A673 (cell line): Measurements from ENCODE around the gene GLI3. TPM values are rescaled to one million over a fixed set of nuclear protein-coding genes. Genes with fewer than 3 reads are reported as not detected.

ENCODE experiments used
- BruUV-seq: library from RNA; stranded (reverse); fragments of 400-500 nt; replicated peaks from 2 replicates; lab custom pipeline; 2021; lab: Mats Ljungman, UMichigan
- CTCF ChIA-PET: fragments of 300-600 bp; sonication (Branson Sonifier 250); formaldehyde crosslinking; loops from one replicate; lab custom pipeline; 2022; ENCODE audit warnings: antibody characterized with exemption; lab: Charles Lee
- POLR2A ChIA-PET: fragments of 300-600 bp; sonication (Branson Sonifier 250); formaldehyde crosslinking; loops from one replicate; lab custom pipeline; 2022; ENCODE audit warnings: antibody characterized with exemption; ENCODE audit not compliant: low non-redundant PET; lab: Charles Lee
- DNase-seq: peaks from one replicate; pipeline ENCODE4 v3.0.0-alpha.2; 2015; ENCODE audit warnings: low spot score
- H3K27ac ChIP-seq: fragments of 200-600 bp; sonication (generic); 2 replicates; pipeline ENCODE4 v1.5.1; 2016; ENCODE audit warnings: mixed run types, low read depth, mild to moderate bottlenecking, mixed read lengths, antibody characterized with exemption, low read length; ENCODE audit not compliant: poor library complexity, severe bottlenecking
- H3K27me3 ChIP-seq: fragments of 200-600 bp; sonication (generic); replicated peaks from 2 replicates; pipeline ENCODE4 v1.6.1; 2017; ENCODE audit warnings: mixed run types, low read depth, mild to moderate bottlenecking, mixed read lengths, antibody characterized with exemption, low read length; ENCODE audit not compliant: insufficient read depth, poor library complexity
- H3K36me3 ChIP-seq: fragments of 200-600 bp; sonication (generic); 2 replicates; pipeline ENCODE4 v1.6.1; 2016; ENCODE audit warnings: mixed run types, mild to moderate bottlenecking, mixed read lengths, antibody characterized with exemption, low read length; ENCODE audit not compliant: insufficient read depth, poor library complexity, severe bottlenecking
- H3K4me1 ChIP-seq: fragments of 200-600 bp; sonication (generic); 2 replicates; pipeline ENCODE4 v1.6.1; 2017; ENCODE audit warnings: mixed run types, mild to moderate bottlenecking, mixed read lengths, antibody characterized with exemption, low read length; ENCODE audit not compliant: insufficient read depth, poor library complexity, severe bottlenecking
- H3K4me3 ChIP-seq: fragments of 200-600 bp; sonication (generic); 2 replicates; pipeline ENCODE4 v1.5.1; 2016; ENCODE audit warnings: low read depth, mixed run types, mild to moderate bottlenecking, mixed read lengths, low read length; ENCODE audit not compliant: poor library complexity, severe bottlenecking
- H3K9me3 ChIP-seq: fragments of 200-600 bp; sonication (generic); 2 replicates; pipeline ENCODE4 v1.6.1; 2016; ENCODE audit warnings: mixed run types, low read depth, mild to moderate bottlenecking, mixed read lengths, antibody characterized with exemption, low read length; ENCODE audit not compliant: poor library complexity, severe bottlenecking
- CTCF ChIP-seq: fragments of 300-800, 200-600 bp; sonication (generic); conservative IDR thresholded peaks from 2 replicates; pipeline ENCODE4 v1.5.1; 2017; ENCODE audit warnings: low read depth, mild to moderate bottlenecking, antibody characterized with exemption, low read length, moderate library complexity, mixed read lengths
- EZH2 ChIP-seq: fragments of 200-600 bp; sonication (generic); IDR thresholded peaks from 2 replicates; pipeline ENCODE4 v1.6.1; 2017; ENCODE audit warnings: borderline replicate concordance, low read depth, mild to moderate bottlenecking, mixed read lengths, antibody characterized with exemption, low read length; ENCODE audit not compliant: poor library complexity, severe bottlenecking
- intact Hi-C: fragments of 100-400 bp; cut with micrococcal nuclease; formaldehyde crosslinking; loops from one replicate; pipeline ENCODE4 v1.10.0; 2022; ENCODE audit not compliant: unreplicated experiment
- total RNA-seq: library from RNA; stranded (reverse); gene quantifications from 2 replicates; pipeline ENCODE4 v1.2.3, GENCODE V29; 2021

Gene GLI3
- total RNA-seq, 1 experiment from 2014 or later: 52.6 TPM

- peaks cover 15% of the 10 kb centered on the region for H3K36me3 ChIP-seq
- peaks cover 43% of the 10 kb centered on the region for H3K4me1 ChIP-seq
- POLR2A ChIA-PET: no interaction called here
- no peaks in the 10 kb centered on the region for H3K9me3 ChIP-seq
- no peak for TF ChIP-seq EZH2
- TF ChIP-seq CTCF: no peak
- no peak overlapping the region for H3K27ac ChIP-seq
- intact Hi-C loops: no loop called here
- BruUV-seq: no TSS peak
- no peak for DNase-seq
- no peaks in the 10 kb centered on the region for H3K27me3 ChIP-seq
- CTCF ChIA-PET: no interaction called here
- no peak overlapping the region for H3K4me3 ChIP-seq
These were observed 19.5 kb downstream of the GLI3 start for GRCh38 chr7:42217548-42217947.

- H3K9me3 ChIP-seq: no peaks in the 10 kb centered on the region
- H3K4me3 ChIP-seq: no peak overlapping the region
- no peak for DNase-seq
- ChIA-PET CTCF (no interaction called here), POLR2A (no interaction called here)
- intact Hi-C loops: no loop called here
- no TSS peak for BruUV-seq
- peaks cover 38% of the 10 kb centered on the region for H3K4me1 ChIP-seq
- H3K27me3 ChIP-seq: no peaks in the 10 kb centered on the region
- no peak for TF ChIP-seq EZH2
- no peak for TF ChIP-seq CTCF
- H3K27ac ChIP-seq: no peak overlapping the region
- peaks cover 15% of the 10 kb centered on the region for H3K36me3 ChIP-seq
These were observed 20.0 kb downstream of the GLI3 start for GRCh38 chr7:42217053-42217452.

- ChIA-PET CTCF (no interaction called here), POLR2A (no interaction called here)
- TF ChIP-seq CTCF (no peak), EZH2 (no peak)
- Histone ChIP-seq H3K9me3 (no peaks in the 10 kb centered on the region), H3K36me3 (peaks cover 8% of the 10 kb centered on the region), H3K4me1 (peaks cover 22% of the 10 kb centered on the region), H3K27me3 (no peaks in the 10 kb centered on the region), H3K4me3 (no peak overlapping the region), H3K27ac (no peak overlapping the region)
- intact Hi-C loops: no loop called here
- BruUV-seq: no TSS peak
- DNase-seq: no peak
These were observed 22.8 kb downstream of the GLI3 start for GRCh38 chr7:42214060-42214679.
